ENCODE measurements around the gene NDUFAF2.

Gene NDUFAF2

DNA sequence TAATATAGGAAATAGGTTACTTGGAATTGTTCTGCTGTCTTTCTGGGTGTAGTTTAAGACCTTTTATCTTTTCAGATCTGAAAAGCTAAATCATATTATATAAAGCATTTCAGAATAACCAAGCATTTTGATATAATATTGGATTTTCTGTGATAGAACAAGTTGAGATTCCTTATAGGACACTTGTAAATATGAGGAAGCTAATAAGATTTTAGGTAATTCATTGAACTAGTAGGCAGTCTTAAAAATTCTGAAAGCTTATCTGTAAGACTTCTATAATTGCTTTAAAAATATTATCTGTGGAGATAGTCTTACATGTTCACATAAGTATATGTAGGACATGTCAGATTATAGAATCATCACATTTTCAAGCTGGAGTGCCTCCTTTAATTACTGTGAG, 114.5 kb downstream of the NDUFAF2 start:
- Histone ChIP-seq H3K4me3 (ENCODE audit: insufficient read depth, low read length, poor library complexity, severe bottlenecking) (no peak overlapping the region), H3K9me3 (ENCODE audit: insufficient read depth, low read length) (peaks cover 4% of the 10 kb centered on the region; the same call in 1 of the 2 replicates), H4K20me1 (ENCODE audit: low read depth, low read length) (0 out of 2 replicates have a peak, but pooled peaks cover 3% of the 10 kb centered on the region), H3K27ac (ENCODE audit: low read depth, low read length) (no peak overlapping the region), H3K36me3 (ENCODE audit: low read length) (no peaks in the 10 kb centered on the region), H3K27me3 (ENCODE audit: low read length) (no peaks in the 10 kb centered on the region), H3K79me2 (ENCODE audit: insufficient read depth, low read length) (no peaks in the 10 kb centered on the region), H2AFZ (ENCODE audit: low read depth, low read length, severe bottlenecking) (no peak overlapping the region), H3F3A (ENCODE audit: insufficient read depth) (0 out of 2 replicates have a peak, but pooled peaks cover 4% of the 10 kb centered on the region), H3K9me2 (replicated peaks; ENCODE audit: insufficient read depth, low read length) (no peaks in the 10 kb centered on the region), H3K4me2 (ENCODE audit: low read depth, low read length, poor library complexity, severe bottlenecking) (no peak overlapping the region), H3K9ac (ENCODE audit: low read length) (no peak overlapping the region)
- no peak for TF ChIP-seq EZH2phosphoT487 (conservative IDR thresholded peaks at IDR 0.05; ENCODE audit: low read length)
- TF ChIP-seq, protein P1, sequence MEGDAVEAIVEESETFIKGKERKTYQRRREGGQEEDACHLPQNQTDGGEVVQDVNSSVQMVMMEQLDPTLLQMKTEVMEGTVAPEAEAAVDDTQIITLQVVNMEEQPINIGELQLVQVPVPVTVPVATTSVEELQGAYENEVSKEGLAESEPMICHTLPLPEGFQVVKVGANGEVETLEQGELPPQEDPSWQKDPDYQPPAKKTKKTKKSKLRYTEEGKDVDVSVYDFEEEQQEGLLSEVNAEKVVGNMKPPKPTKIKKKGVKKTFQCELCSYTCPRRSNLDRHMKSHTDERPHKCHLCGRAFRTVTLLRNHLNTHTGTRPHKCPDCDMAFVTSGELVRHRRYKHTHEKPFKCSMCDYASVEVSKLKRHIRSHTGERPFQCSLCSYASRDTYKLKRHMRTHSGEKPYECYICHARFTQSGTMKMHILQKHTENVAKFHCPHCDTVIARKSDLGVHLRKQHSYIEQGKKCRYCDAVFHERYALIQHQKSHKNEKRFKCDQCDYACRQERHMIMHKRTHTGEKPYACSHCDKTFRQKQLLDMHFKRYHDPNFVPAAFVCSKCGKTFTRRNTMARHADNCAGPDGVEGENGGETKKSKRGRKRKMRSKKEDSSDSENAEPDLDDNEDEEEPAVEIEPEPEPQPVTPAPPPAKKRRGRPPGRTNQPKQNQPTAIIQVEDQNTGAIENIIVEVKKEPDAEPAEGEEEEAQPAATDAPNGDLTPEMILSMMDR (IDR thresholded peaks at IDR 0.05; ENCODE audit: insufficient read depth, low read length, poor library complexity, severe bottlenecking), result no peak

DNA sequence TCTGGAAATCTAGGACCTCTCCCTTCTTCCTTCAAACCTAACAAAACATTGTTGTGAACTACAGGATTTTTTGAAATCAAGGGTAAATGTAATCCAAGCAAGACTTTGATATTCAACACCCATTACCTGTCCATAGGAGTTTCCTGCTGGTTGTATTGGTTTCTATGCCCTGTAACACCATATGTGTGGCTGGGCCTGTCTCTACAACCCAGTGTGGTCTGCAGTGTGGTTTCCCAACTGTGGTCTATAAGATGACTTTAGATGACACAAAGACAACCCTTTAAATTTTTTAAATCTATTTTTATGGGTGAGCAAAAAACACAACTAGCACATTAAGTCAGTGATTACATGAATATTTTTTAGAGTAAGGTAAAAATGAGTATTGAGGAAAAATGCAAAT, 124.1 kb downstream of the NDUFAF2 start:
- Histone ChIP-seq H3K4me3 (ENCODE audit: insufficient read depth, low read length, poor library complexity, severe bottlenecking) (no peak overlapping the region), H3K79me2 (ENCODE audit: insufficient read depth, low read length) (no peaks in the 10 kb centered on the region), H3K36me3 (ENCODE audit: low read length) (no peaks in the 10 kb centered on the region), H3K4me2 (ENCODE audit: low read depth, low read length, poor library complexity, severe bottlenecking) (no peak overlapping the region), H3K27me3 (ENCODE audit: low read length) (no peaks in the 10 kb centered on the region), H3K27ac (ENCODE audit: low read depth, low read length) (no peak overlapping the region), H3F3A (ENCODE audit: insufficient read depth) (no peaks in the 10 kb centered on the region), H3K9ac (ENCODE audit: low read length) (no peak overlapping the region), H3K9me3 (ENCODE audit: insufficient read depth, low read length) (no peaks in the 10 kb centered on the region), H4K20me1 (ENCODE audit: low read depth, low read length) (no peaks in the 10 kb centered on the region), H3K9me2 (replicated peaks; ENCODE audit: insufficient read depth, low read length) (no peaks in the 10 kb centered on the region), H2AFZ (ENCODE audit: low read depth, low read length, severe bottlenecking) (no peak overlapping the region)
- no peak for TF ChIP-seq EZH2phosphoT487 (conservative IDR thresholded peaks at IDR 0.05; ENCODE audit: low read length)
- TF ChIP-seq, protein P1 (IDR thresholded peaks at IDR 0.05; ENCODE audit: insufficient read depth, low read length, poor library complexity, severe bottlenecking), result no peak

DNA sequence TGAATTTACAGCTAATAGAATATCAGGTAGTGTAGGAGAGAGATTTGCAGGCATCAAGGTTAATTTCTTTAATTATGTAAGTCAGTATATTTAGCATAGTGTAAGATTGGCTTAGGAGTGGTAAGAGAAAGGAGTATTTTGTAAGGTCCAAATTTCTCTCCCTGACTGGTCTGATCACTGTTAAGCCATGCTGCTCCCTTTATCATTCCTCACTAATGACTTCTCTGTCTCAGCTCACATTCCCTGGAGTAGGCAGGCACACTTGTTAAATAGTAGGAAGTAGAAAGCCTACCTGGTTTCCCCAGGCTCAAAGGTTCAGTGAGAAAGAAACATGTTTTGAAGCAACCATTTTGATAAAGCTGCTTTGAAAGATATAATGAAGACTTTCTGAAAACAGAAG, 126.5 kb downstream of the NDUFAF2 start:
- H3K36me3 ChIP-seq (ENCODE audit: low read length), result no peaks in the 10 kb centered on the region
- H3F3A ChIP-seq (ENCODE audit: insufficient read depth), result no peaks in the 10 kb centered on the region
- H3K79me2 ChIP-seq (ENCODE audit: insufficient read depth, low read length), result no peaks in the 10 kb centered on the region
- H3K4me2 ChIP-seq (ENCODE audit: low read depth, low read length, poor library complexity, severe bottlenecking), result no peak overlapping the region
- H3K4me3 ChIP-seq (ENCODE audit: insufficient read depth, low read length, poor library complexity, severe bottlenecking), result no peak overlapping the region
- no peak overlapping the region for H2AFZ ChIP-seq (ENCODE audit: low read depth, low read length, severe bottlenecking)
- H4K20me1 ChIP-seq (ENCODE audit: low read depth, low read length), result no peaks in the 10 kb centered on the region
- H3K27me3 ChIP-seq (ENCODE audit: low read length), result no peaks in the 10 kb centered on the region
- H3K9ac ChIP-seq (ENCODE audit: low read length), result no peak overlapping the region
- no peak overlapping the region for H3K27ac ChIP-seq (ENCODE audit: low read depth, low read length)
- TF ChIP-seq, protein P1 (IDR thresholded peaks at IDR 0.05; ENCODE audit: insufficient read depth, low read length, poor library complexity, severe bottlenecking), result no peak
- TF ChIP-seq EZH2phosphoT487 (conservative IDR thresholded peaks at IDR 0.05; ENCODE audit: low read length), result no peak
- H3K9me2 ChIP-seq (replicated peaks; ENCODE audit: insufficient read depth, low read length), result no peaks in the 10 kb centered on the region
- H3K9me3 ChIP-seq (ENCODE audit: insufficient read depth, low read length), result no peaks in the 10 kb centered on the region

Data from SU-DHL-6 (cell line).